IPS-11a (cell line): ENCODE measurements around the gene RASD1.

ENCODE experiments used
- H3K4me3 ChIP-seq: one replicate; pipeline ENCODE4 v1.5.1; 2013; ENCODE audit warnings: low read depth, low read length, control low read depth

The RASD1 gene

DNA sequence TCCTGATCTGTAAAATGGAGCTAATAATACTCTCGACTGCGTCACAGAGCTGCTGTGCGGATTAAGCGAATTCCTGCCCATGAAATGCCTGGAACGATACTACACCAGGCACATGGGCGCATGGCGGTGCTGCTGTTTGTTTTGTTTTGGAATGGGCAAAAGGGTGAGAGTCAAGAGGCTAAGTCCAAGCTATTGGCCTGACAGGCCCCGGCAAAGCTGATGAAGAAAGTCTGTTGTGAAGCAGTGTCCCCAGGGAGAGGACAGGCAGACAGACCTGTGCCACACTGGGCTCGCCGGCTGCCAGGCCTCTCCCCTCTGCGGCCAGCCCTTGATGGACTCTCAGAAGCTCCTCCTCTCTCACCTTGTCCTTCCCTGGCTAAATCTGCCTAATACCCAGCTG lies 31.3 kb upstream of the RASD1 start:
- H3K4me3 ChIP-seq = no peak overlapping the region

DNA sequence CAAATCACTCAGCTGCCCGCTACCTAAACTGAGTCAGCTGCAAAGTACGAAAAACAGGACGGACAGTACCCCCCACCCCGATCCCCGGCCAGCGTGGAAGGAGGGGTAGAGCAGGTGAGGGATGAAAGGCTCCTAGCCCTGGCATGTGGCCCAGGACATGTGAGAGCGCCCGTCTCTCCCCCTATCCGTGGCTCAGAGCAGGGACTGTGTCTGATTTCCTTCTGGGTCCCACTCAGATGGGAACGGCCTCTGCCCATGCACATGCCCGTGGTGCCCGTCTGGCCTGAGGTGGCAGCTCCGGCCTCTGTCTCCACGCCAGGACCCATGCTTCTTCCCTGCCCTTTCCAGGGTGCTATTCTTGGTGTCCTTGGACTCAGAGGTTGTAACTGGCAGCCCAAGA lies 30.2 kb upstream of the RASD1 start:
- H3K4me3 ChIP-seq = no peak overlapping the region

DNA sequence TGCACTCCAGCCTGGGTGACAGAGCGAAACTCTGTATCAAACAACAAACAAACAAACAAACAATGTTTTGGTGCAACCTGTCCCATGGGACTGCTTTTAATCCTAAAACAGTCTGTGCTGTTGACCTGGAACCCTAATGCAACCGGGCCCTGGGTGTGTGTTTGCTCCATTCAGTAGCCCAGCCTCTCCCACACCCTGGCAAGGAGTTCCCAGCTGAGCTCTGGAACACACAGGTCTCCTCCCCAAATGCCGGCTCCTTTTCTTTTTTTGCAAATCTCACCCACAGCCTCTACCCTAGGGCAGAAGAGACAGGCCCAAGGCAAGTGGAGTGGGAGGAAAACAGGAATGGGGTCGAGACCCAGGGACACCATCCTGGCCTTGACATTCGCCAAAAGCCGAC lies 29.8 kb upstream of the RASD1 start:
- H3K4me3 ChIP-seq = no peak overlapping the region

DNA sequence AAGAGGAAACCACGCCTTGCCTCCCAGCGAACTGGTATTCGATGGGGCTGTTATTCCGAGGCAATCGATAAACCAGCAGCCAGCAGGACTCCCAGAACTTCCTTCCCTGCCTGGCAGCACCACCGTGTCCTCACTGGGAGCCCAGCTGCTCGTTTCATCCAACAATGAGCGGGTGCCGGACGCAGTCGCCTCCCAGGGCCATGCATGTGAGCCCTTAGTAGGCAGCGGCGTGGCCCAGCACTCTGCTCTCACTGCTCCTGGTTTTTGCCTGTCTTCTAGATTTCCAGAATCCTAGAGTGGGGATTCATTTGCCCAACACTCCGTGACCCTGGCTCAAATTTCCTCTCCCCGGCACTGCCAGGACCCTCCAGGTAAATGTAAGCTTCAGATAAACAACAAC lies 29.1 kb upstream of the RASD1 start:
- no peak overlapping the region for H3K4me3 ChIP-seq

DNA sequence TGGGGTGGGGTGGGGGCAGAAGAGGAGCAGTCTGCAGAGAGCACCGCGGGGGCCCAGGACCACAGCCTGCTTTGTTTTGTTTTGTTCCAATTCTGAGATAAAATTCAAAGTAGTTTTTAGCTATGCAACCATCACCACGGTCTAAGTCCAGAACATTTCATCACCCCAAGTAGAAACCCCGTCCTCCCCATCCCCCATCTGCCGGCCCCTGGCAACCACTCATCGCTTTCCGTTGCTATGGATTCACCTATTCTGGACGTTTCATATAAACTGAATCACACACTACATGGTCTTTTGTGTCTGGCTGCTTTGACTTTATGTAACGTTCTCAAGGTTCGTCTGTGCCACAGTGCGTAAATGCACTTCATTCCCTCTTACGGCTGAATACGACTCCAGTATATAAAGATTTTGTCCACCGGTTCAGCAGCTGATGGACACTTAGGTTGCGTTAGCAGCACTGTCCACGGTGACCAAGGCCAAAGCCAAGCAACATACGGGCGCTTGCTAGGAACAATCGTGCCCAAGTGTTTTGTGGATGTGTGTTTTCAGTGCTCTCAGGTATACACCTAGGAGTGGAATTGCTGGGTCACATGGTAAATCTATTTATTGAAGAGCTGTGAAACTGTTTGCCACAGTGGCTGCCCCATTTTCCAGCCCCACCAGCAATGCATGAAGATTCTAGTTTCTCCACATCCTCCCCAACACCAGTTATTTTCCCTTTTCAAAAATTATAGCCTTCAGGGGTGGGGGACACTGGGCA lies 27.7 kb upstream of the RASD1 start:
- H3K4me3 ChIP-seq = no peak overlapping the region

DNA sequence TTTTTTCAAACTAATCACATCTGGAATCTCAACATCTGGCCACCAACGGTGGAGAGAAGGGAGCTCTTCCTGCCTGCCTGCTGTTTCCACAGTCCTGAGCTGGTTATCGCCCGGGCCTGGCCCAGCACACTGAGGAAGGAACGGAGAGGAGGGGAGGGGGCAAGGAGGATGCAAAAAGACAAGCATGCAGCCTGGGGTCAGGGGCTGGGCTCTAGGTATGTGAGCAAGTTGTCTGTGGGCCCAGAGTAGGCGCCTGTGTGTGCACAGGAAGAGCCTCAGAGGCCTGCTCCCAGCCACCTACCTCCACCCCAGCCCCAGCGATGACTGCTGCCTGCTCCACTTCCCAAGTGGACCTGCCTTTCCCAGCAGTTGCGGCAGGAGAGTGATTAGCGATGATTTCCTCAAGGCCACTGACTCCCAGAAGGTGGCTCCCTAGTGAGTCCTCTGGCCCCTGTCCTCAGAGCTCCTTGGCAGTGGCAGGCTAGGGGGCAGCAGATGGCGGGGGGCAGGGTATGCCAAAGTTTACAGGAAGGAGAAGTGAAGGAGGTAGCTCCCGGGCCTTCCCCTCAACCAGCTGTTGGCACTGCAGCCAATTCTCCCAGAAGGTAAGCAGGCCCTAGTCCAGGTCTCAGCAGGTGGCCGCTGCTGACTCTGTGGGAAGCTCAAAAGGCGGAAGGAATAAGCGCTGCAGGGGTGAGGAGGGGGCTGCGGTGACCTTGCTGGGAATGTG lies 27.0 kb upstream of the RASD1 start:
- no peak overlapping the region for H3K4me3 ChIP-seq

- H3K4me3 ChIP-seq = no peak overlapping the region
These were observed 24.5 kb upstream of the RASD1 start for GRCh38 chr17:17520599-17521232.

DNA sequence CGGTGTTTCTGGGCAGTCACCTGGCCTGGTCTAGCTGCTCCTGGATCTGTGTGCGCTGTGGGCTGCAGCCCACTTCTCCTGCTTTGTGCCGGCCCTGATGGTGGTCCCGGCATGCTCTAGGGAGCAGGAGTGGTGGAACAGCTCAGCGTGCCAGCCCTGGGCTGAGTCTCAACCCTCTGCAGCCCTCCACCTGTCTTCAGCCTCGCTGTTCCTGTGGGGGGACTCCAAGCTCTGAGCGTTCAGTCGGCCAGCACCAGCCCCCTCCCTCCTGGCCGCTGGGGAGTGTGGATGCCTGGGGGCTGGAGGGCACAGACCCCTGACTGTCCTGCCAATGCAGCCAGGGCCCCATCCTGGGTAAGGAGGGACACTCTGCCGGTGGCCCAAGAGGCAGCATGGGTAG lies 23.7 kb upstream of the RASD1 start:
- no peak overlapping the region for H3K4me3 ChIP-seq

GRCh38 chr17:17518951-17519350 lies 22.8 kb upstream of the RASD1 start:
- no peak overlapping the region for H3K4me3 ChIP-seq

- H3K4me3 ChIP-seq = no peak overlapping the region
These were observed 21.8 kb upstream of the RASD1 start for GRCh38 chr17:17518014-17518413.

DNA sequence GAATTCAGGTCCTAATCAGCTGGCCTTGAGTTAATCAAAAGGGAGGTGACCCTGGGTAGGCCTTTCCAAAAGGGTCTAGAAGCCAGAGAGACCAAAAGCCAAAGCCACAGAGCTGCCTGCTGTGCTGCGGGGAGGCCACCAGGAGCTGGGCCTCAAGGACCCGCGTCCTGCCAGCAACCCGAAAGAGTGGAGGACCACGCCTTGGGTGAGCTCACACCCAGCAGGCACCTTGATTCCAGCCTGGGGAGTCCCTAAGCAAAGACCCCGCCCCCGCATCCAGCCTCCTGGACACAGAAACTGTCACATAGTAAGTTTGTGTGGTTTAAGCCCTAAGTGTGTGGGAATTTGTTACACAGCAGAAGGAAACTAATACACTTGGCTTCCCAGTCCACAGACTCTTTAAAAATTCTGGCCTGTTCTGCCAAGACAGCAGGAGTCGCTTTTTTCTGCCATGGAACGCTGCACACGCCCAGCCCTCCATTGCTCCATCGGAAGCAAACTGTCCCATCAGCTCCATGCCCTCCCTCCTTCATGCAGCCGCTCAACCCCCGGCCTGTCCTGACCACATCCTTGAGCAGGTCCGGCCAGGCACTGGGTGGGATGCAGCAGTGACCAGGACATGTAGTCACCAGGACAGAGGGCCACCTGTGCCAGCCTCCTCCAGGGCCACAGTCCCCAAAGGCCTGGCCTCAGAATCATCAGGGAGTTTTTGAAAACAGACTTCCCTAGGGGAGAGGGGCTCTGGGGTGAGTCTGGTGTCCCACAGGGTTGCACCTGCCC lies 20.9 kb upstream of the RASD1 start:
- H3K4me3 ChIP-seq = no peak overlapping the region

DNA sequence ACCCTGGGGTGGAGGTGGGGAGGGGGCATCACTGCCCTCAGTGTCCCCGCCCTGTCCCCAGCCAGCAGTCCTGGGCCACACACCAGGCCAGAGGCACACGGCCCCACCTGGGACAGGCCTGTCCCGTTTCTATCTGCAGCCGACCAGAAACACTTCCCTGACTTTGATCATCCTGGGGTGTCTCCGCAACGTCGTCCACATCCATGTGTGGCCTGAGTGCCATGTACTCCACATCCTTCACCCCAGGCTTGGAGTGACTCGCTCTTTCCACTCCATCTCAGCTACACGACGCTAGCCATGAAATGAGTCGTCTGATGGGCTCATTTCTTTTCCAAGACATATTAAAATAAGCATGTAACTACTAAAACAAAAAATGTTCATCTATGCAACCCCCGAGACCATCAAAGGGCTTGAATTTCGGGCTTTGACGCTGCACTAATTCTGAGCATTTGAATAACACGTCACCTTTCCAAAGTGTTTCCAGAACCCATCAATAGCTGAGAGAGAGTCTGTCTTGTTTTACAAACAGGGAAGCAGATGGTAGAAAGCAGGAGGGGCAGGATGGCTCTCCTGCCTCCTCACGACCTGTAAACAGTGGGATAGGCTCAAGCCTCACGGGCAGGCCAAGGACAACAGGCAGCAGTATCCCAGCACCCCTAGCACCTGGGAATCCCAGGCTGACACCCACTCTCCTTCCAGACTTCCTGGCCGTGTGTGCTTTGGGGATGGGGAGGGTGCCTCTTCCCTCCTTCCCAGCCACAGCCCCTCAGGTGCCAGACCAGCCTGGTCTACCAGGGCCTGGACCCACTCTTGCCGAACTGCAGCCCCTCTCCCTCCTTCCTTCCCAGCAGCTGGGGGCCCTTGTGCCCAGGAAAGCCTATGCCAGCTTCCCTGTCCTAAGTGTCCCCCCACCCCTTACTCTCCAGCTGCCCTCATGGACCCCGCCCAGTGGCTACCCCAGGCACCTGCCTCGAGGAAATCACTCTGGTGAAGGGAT lies 20.0 kb upstream of the RASD1 start:
- no peak overlapping the region for H3K4me3 ChIP-seq

DNA sequence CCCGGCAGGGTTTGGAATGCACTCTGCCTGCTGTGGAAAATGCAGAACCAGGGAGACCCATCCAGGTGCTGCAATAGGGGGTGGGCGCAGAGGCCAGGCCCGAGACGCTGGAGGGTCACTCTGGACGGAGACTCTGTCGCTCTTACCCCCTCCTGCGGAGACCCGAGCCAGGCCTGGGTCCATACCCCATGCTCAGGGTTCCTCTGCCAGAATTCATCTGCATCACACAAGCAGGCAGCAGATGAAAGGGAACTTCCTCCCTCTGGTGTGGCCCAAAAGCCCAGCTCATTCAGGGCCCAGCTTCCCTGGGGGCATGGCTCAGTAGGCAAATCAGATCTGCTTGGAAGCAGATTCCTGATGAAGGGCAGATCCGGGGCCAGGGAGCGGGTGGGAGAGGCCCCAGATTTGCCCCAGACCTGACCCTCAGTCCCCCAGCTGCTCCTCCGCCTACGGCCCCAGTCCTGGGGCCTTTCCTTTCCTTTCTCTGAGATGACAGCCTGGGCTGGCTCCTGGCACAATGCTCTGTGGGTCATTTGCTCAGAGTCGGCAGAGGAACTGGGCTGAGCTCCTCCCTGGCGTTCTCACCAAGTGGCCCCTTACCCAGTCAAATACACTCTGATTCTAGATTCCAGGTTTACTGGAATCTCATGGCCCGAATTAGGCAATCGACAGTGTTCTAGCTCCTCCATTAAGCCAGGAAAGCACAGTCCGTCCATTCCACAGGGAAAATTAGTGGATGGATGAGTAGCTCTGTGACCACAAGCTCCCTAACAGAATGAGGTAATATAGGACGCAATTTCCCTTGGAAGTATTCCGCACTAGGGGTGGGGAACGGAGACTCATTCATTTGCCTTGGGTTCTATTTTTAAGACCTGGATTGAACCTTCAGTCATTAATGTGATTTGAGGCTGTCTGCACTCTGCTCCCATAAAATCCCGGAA lies 19.1 kb upstream of the RASD1 start:
- no peak overlapping the region for H3K4me3 ChIP-seq

GRCh38 chr17:17514361-17514992 lies 18.3 kb upstream of the RASD1 start:
- H3K4me3 ChIP-seq = no peak overlapping the region

DNA sequence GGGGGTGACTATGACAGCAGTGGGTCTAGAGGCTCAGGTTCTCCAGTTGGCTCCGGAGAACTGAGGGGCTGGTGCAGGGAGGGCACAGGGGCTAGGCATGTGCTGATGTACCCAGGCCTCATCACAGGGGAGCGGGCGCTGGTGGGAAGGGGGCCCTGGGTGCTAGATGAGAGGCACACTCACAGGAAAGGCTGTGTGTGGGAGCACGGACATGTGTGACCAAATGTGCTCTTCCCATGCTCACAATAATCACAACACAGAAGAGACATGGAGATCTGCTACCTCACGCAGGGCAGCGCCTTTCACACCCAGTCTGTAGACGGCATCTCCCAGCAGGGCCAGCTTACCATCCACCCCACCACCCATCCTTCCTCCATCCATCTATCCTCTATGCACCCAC lies 17.4 kb upstream of the RASD1 start:
- no peak overlapping the region for H3K4me3 ChIP-seq

- no peak overlapping the region for H3K4me3 ChIP-seq
These were observed 16.7 kb upstream of the RASD1 start for GRCh38 chr17:17512866-17513265.

DNA sequence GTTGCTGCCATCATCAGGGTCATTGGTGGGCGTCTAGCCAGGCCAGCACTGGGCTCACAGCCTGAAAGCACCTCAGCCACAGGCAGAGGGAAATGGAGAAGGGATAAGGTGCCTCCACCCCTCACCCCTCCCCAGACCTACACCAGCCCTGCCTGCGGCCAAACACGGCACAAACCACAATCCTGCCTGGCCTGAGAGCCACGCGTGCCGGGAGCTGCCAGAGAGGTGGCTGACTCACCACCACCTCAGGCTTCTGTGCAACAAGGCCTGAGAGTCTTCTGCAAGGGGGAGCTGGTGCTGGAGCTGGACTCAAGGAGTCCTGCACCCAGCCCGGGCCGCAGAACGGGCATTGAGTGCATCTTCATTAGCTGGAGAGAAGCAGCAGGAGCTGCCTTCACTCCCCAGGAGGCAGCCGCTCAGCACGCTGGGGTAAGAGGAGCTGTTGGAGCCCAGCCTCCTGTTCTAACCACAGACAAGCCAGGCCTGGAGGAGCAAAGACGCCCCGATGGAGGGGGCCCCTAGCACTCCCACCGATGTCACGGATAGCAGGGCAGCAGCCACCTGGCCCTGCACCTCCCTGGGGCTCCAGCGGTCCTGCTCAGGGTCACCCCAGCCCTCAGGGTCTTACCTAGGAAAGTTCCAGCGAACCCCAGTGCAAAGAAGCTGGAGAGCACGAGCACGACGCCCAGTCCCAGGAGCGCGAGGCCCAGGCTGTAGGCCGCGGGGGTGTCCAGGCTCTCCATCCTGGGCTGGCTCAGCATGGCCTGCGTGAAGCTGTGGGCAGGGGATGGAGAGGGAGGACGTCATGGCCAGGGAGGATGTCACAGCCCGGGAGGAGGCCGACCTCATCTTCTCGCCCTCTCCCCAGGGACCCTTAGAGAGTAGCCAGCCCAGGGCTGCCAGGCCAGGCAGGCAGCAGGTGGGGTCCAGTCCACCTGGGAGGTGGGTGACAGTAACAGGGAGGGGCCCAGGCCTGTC lies 16.0 kb upstream of the RASD1 start:
- H3K4me3 ChIP-seq = no peak overlapping the region
